OCI-M1 (cell line): ENCODE measurements around the gene ACYP2.
"Not testable (repeated sequence)": the region's sequence is repeated elsewhere in the genome, so short reads cannot be mapped to it uniquely, and the experiment has no call there.

Source experiments
- DNase-seq: peaks from one replicate; lab custom pipeline; 2025; lab: John Stamatoyannopoulos, UW

ACYP2 gene

GRCh38 chr2:54271843-54272627 lies 156.6 kb downstream of the ACYP2 start:
- DNase-seq: peak; percentile 81

- peak; percentile 80 for DNase-seq
Observed at GRCh38 chr2:54274781-54275242, 159.4 kb downstream of the ACYP2 start.

- no peak for DNase-seq
Observed at GRCh38 chr2:54275541-54275940, 160.1 kb downstream of the ACYP2 start.

GRCh38 chr2:54279385-54279784 lies 164.0 kb downstream of the ACYP2 start:
- DNase-seq: peak; percentile 12

- no peak for DNase-seq
Observed at GRCh38 chr2:54284826-54285225, 169.4 kb downstream of the ACYP2 start.

GRCh38 chr2:54285451-54285850 lies 170.0 kb downstream of the ACYP2 start:
- no peak for DNase-seq

- DNase-seq: no peak
Observed at GRCh38 chr2:54287532-54287931, 172.1 kb downstream of the ACYP2 start.

GRCh38 chr2:54289917-54290316 lies 174.5 kb downstream of the ACYP2 start:
- no peak for DNase-seq

GRCh38 chr2:54290356-54291025 lies 175.1 kb downstream of the ACYP2 start:
- DNase-seq: no peak

- not testable (repeated sequence) for DNase-seq
Observed at GRCh38 chr2:54294665-54295064, 179.2 kb downstream of the ACYP2 start.

- DNase-seq: no peak
Observed at GRCh38 chr2:54295911-54296310, 180.5 kb downstream of the ACYP2 start.

- DNase-seq: no peak
Observed at GRCh38 chr2:54298514-54298913, 183.1 kb downstream of the ACYP2 start.

GRCh38 chr2:54303631-54304030 lies 188.2 kb downstream of the ACYP2 start:
- DNase-seq: no peak

GRCh38 chr2:54306556-54306955 lies 191.1 kb downstream of the ACYP2 start:
- no peak for DNase-seq

GRCh38 chr2:54308186-54308585 lies 192.8 kb downstream of the ACYP2 start:
- no peak for DNase-seq

- no peak for DNase-seq
Observed at GRCh38 chr2:54308782-54309181, 193.4 kb downstream of the ACYP2 start.

GRCh38 chr2:54310311-54310710 lies 194.9 kb downstream of the ACYP2 start:
- DNase-seq: no peak

- DNase-seq: no peak
Observed at GRCh38 chr2:54310961-54311360, 195.5 kb downstream of the ACYP2 start.

GRCh38 chr2:54313147-54313546 lies 197.7 kb downstream of the ACYP2 start:
- DNase-seq: no peak

- DNase-seq: no peak
Observed at GRCh38 chr2:54317973-54318372, 202.6 kb downstream of the ACYP2 start.

GRCh38 chr2:54318821-54319220 lies 203.4 kb downstream of the ACYP2 start:
- no peak for DNase-seq

- no peak for DNase-seq
Observed at GRCh38 chr2:54321047-54321446, 205.6 kb downstream of the ACYP2 start.

GRCh38 chr2:54324517-54324916 lies 209.1 kb downstream of the ACYP2 start:
- not testable (repeated sequence) for DNase-seq
